ENCODE data around the gene PPP1R7. TPM values are rescaled to one million over a fixed set of nuclear protein-coding genes. Genes with fewer than 3 reads are reported as not detected.

Gene PPP1R7
- polyA plus RNA-seq, 1 donor from 2014 or later: 59.3 TPM

DNA sequence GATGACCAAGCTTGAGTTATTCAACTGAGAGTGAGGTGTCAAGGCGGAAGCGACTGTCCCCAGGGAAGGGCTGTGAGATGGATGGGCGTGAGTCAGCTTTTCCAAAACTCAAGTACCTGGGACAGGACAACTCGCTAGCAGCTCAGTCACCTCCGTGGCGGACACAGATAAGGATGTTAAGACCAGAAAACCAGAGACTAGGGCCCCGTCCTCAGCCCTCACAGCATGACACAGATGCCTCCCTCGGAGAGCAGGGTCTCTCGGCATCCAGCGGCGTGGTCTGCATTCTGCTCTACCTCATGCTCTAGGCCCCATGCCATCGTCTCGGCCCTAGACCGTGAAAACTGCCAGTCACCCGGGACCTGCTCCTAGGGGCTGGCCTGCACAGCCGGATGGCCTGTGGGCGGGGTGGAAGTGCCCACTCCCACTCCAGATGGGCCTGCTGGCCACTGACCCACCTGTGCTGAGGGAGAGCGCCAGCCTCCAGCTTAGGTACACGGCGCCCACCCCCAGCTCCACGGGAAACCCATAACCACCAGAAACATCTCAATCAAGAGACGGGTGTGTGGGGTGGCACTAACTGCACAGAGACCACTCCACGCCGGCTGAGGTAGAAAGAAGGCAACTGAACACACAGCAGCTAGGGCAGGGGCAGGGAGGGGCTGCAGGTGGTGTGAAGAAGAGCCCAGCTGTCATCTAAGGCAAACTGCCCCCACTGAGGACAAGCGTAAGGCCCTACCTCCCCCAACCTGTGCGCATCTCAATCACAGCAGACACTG is 78.0 kb downstream of the PPP1R7 start:
- Histone ChIP-seq H3F3A (ENCODE audit: insufficient read depth, low read length, poor library complexity, severe bottlenecking) (no peaks in the 10 kb centered on the region), H3K27me3 (ENCODE audit: insufficient read depth, low read depth, low read length) (no peaks in the 10 kb centered on the region), H3K9me2 (ENCODE audit: insufficient read depth, low read length) (no peaks in the 10 kb centered on the region), H2AFZ (ENCODE audit: low read depth, low read length) (no peak overlapping the region), H3K36me3 (ENCODE audit: insufficient read depth, low read length) (peaks cover 7% of the 10 kb centered on the region), H3K4me3 (ENCODE audit: low read length) (no peak overlapping the region), H3K27ac (ENCODE audit: low read length) (no peak overlapping the region), H3K79me2 (replicated peaks; ENCODE audit: insufficient read depth, low read length) (no peaks in the 10 kb centered on the region), H3K4me2 (ENCODE audit: low read length) (no peak overlapping the region), H3K9me3 (ENCODE audit: low read length) (no peaks in the 10 kb centered on the region), H4K20me1 (ENCODE audit: insufficient read depth) (no peaks in the 10 kb centered on the region), H3K9ac (ENCODE audit: low read length) (no peak overlapping the region)
- TF ChIP-seq EZH2 (IDR thresholded peaks at IDR 0.05; ENCODE audit: borderline replicate concordance, insufficient read depth, low read length, poor library complexity, severe bottlenecking) (no peak), TAF1 (IDR thresholded peaks at IDR 0.05; ENCODE audit: low read depth) (no peak), EP300 (conservative IDR thresholded peaks at IDR 0.05; ENCODE audit: poor library complexity, severe bottlenecking) (no peak), MXI1 (conservative IDR thresholded peaks at IDR 0.05; ENCODE audit: poor library complexity, severe bottlenecking) (no peak), SMC3 (conservative IDR thresholded peaks at IDR 0.05; ENCODE audit: poor library complexity) (no peak), RAD21 (conservative IDR thresholded peaks at IDR 0.05) (no peak), POLR2AphosphoS5 (IDR thresholded peaks at IDR 0.05) (no peak)
- TF ChIP-seq, protein P1, sequence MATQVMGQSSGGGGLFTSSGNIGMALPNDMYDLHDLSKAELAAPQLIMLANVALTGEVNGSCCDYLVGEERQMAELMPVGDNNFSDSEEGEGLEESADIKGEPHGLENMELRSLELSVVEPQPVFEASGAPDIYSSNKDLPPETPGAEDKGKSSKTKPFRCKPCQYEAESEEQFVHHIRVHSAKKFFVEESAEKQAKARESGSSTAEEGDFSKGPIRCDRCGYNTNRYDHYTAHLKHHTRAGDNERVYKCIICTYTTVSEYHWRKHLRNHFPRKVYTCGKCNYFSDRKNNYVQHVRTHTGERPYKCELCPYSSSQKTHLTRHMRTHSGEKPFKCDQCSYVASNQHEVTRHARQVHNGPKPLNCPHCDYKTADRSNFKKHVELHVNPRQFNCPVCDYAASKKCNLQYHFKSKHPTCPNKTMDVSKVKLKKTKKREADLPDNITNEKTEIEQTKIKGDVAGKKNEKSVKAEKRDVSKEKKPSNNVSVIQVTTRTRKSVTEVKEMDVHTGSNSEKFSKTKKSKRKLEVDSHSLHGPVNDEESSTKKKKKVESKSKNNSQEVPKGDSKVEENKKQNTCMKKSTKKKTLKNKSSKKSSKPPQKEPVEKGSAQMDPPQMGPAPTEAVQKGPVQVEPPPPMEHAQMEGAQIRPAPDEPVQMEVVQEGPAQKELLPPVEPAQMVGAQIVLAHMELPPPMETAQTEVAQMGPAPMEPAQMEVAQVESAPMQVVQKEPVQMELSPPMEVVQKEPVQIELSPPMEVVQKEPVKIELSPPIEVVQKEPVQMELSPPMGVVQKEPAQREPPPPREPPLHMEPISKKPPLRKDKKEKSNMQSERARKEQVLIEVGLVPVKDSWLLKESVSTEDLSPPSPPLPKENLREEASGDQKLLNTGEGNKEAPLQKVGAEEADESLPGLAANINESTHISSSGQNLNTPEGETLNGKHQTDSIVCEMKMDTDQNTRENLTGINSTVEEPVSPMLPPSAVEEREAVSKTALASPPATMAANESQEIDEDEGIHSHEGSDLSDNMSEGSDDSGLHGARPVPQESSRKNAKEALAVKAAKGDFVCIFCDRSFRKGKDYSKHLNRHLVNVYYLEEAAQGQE (IDR thresholded peaks at IDR 0.05; ENCODE audit: borderline replicate concordance): no peak
- TF ChIP-seq, protein P2, sequence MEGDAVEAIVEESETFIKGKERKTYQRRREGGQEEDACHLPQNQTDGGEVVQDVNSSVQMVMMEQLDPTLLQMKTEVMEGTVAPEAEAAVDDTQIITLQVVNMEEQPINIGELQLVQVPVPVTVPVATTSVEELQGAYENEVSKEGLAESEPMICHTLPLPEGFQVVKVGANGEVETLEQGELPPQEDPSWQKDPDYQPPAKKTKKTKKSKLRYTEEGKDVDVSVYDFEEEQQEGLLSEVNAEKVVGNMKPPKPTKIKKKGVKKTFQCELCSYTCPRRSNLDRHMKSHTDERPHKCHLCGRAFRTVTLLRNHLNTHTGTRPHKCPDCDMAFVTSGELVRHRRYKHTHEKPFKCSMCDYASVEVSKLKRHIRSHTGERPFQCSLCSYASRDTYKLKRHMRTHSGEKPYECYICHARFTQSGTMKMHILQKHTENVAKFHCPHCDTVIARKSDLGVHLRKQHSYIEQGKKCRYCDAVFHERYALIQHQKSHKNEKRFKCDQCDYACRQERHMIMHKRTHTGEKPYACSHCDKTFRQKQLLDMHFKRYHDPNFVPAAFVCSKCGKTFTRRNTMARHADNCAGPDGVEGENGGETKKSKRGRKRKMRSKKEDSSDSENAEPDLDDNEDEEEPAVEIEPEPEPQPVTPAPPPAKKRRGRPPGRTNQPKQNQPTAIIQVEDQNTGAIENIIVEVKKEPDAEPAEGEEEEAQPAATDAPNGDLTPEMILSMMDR (IDR thresholded peaks at IDR 0.05; ENCODE audit: poor library complexity, severe bottlenecking): no peak

DNA sequence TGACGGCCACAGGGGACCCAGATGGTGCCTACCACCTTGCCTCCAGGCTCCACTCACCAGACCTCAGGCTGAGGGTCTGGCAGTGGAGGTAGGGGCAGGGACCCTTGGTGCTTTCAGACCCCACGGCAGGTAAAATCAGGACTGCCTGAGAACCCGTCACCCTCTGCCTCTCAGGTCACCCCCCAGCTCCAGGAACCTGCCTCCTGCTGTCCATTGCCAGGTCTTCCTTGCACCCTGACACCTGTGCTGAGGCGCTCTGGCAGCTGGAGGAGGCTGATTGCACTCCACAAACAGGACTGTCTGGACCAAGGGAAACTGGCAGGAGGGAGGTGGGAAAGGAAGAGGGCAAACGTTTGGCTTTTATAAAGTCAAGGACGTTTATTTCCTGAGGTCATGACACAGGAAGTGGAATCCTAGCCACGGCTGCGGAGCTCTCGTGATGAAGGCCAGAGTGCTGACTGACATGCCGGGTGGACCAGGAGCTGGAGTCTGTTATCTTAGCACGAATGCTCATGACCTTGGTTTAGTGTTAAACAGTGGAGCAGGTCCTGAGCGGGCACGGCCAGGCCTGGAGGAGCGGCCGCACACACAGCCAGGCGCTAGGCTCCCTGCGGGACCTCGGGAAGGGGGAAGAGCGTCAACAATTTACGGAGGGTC is 78.7 kb downstream of the PPP1R7 start:
- H3F3A ChIP-seq (ENCODE audit: insufficient read depth, low read length, poor library complexity, severe bottlenecking): no peaks in the 10 kb centered on the region
- no peak overlapping the region for H2AFZ ChIP-seq (ENCODE audit: low read depth, low read length)
- no peak overlapping the region for H3K4me3 ChIP-seq (ENCODE audit: low read length)
- no peaks in the 10 kb centered on the region for H4K20me1 ChIP-seq (ENCODE audit: insufficient read depth)
- no peaks in the 10 kb centered on the region for H3K9me3 ChIP-seq (ENCODE audit: low read length)
- peaks cover 7% of the 10 kb centered on the region for H3K36me3 ChIP-seq (ENCODE audit: insufficient read depth, low read length)
- no peak overlapping the region for H3K4me2 ChIP-seq (ENCODE audit: low read length)
- H3K27ac ChIP-seq (ENCODE audit: low read length): no peak overlapping the region
- H3K9me2 ChIP-seq (ENCODE audit: insufficient read depth, low read length): no peaks in the 10 kb centered on the region
- H3K9ac ChIP-seq (ENCODE audit: low read length): no peak overlapping the region
- no peaks in the 10 kb centered on the region for H3K27me3 ChIP-seq (ENCODE audit: insufficient read depth, low read depth, low read length)
- TF ChIP-seq, protein P1 (IDR thresholded peaks at IDR 0.05; ENCODE audit: borderline replicate concordance): no peak
- no peak for TF ChIP-seq RAD21 (conservative IDR thresholded peaks at IDR 0.05)
- TF ChIP-seq EP300 (conservative IDR thresholded peaks at IDR 0.05; ENCODE audit: poor library complexity, severe bottlenecking): no peak
- TF ChIP-seq POLR2AphosphoS5 (IDR thresholded peaks at IDR 0.05): no peak
- no peak for TF ChIP-seq TAF1 (IDR thresholded peaks at IDR 0.05; ENCODE audit: low read depth)
- TF ChIP-seq SMC3 (conservative IDR thresholded peaks at IDR 0.05; ENCODE audit: poor library complexity): no peak
- TF ChIP-seq EZH2 (IDR thresholded peaks at IDR 0.05; ENCODE audit: borderline replicate concordance, insufficient read depth, low read length, poor library complexity, severe bottlenecking): no peak
- TF ChIP-seq MXI1 (conservative IDR thresholded peaks at IDR 0.05; ENCODE audit: poor library complexity, severe bottlenecking): no peak
- TF ChIP-seq, protein P2 (IDR thresholded peaks at IDR 0.05; ENCODE audit: poor library complexity, severe bottlenecking): no peak
- H3K79me2 ChIP-seq (replicated peaks; ENCODE audit: insufficient read depth, low read length): no peaks in the 10 kb centered on the region

Data from neural cell (in vitro differentiated cells).